ENCODE measurements around the gene DCC. TPM values are rescaled to one million over a fixed set of nuclear protein-coding genes. Genes with fewer than 3 reads are reported as not detected.
A peak's percentile ranks its signal among the peaks of the same experiment; 100 is the strongest.

The DCC gene
- total RNA-seq, 1 donor from 2014 or later: 5.6 TPM

DNA sequence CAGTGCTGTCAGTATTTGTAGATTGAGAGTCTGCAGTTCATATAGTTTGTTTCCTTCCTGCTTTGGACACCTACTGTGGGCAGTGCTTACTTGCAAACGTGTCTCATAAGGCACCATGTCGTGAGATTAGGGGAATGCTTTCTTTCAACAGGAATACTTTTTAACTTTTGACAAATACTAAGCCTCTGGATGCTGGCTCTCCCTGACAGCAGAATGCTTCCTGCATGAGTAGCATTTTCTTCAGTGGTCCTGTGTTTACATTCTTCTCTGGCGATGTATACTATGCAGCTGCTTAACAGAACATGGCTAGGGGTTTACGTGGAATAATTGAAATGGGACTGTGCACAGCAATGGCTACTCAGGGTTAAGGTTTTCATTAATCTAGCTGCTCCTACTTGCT, 1077.0 kb downstream of the DCC start:
- H3K9me3 Mint-ChIP-seq (ENCODE audit: unreplicated experiment): no peaks in the 10 kb centered on the region
- TF ChIP-seq, protein P1, sequence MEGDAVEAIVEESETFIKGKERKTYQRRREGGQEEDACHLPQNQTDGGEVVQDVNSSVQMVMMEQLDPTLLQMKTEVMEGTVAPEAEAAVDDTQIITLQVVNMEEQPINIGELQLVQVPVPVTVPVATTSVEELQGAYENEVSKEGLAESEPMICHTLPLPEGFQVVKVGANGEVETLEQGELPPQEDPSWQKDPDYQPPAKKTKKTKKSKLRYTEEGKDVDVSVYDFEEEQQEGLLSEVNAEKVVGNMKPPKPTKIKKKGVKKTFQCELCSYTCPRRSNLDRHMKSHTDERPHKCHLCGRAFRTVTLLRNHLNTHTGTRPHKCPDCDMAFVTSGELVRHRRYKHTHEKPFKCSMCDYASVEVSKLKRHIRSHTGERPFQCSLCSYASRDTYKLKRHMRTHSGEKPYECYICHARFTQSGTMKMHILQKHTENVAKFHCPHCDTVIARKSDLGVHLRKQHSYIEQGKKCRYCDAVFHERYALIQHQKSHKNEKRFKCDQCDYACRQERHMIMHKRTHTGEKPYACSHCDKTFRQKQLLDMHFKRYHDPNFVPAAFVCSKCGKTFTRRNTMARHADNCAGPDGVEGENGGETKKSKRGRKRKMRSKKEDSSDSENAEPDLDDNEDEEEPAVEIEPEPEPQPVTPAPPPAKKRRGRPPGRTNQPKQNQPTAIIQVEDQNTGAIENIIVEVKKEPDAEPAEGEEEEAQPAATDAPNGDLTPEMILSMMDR (IDR thresholded peaks at IDR 0.05; ENCODE audit: partially characterized antibody, unreplicated experiment): no peak
- H3K27ac Mint-ChIP-seq (ENCODE audit: unreplicated experiment): no peak overlapping the region
- H3K4me1 Mint-ChIP-seq (ENCODE audit: low read depth, unreplicated experiment): no peaks in the 10 kb centered on the region
- DNase-seq: no peak
- H3K27me3 Mint-ChIP-seq (ENCODE audit: unreplicated experiment): no peaks in the 10 kb centered on the region
- H3K36me3 Mint-ChIP-seq (ENCODE audit: unreplicated experiment): no peaks in the 10 kb centered on the region
- no peak overlapping the region for H3K4me3 Mint-ChIP-seq (ENCODE audit: unreplicated experiment)

DNA sequence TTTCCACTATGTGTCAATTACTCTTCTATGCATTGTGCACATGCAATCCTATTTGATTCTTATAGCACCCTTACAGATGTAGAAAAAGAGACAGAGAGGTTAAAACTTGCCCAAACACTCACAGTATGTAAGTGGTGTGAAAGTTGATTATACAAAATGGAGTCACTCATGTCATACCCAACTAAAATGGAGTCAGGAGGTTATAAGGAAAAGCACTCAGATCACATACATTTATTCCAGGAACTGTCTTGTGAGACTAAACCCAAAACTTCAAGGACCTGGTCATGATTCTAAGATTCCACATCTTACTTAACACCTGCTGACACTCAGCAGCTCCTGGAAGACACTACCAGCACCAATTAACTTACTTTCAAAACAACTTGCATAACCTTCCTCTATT, 1081.9 kb downstream of the DCC start:
- H3K9me3 Mint-ChIP-seq (ENCODE audit: unreplicated experiment): no peaks in the 10 kb centered on the region
- H3K27ac Mint-ChIP-seq (ENCODE audit: unreplicated experiment): no peak overlapping the region
- TF ChIP-seq, protein P1 (IDR thresholded peaks at IDR 0.05; ENCODE audit: partially characterized antibody, unreplicated experiment): no peak
- no peaks in the 10 kb centered on the region for H3K36me3 Mint-ChIP-seq (ENCODE audit: unreplicated experiment)
- H3K27me3 Mint-ChIP-seq (ENCODE audit: unreplicated experiment): peaks cover 1% of the 10 kb centered on the region
- peaks cover 4% of the 10 kb centered on the region for H3K4me1 Mint-ChIP-seq (ENCODE audit: low read depth, unreplicated experiment)
- DNase-seq: no peak
- no peak overlapping the region for H3K4me3 Mint-ChIP-seq (ENCODE audit: unreplicated experiment)

DNA sequence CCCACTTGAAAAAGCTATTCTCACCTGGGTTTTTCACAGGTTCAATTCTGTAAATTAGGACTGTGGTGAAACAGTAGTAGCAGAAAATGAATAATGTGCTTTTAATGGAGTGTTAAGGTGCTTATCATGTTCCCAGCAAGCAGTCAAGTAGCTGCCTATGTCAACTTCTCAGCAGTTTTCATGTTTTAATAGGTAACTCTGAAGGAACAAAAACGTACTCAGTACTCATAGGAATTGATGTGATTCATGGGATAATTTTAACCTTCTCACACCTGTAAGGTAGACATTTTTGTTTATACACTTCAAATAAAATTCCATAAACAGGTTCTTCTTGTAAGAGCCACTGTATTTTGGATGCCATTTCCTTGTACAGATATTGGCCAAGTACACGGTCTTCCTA, 1082.9 kb downstream of the DCC start:
- no peaks in the 10 kb centered on the region for H3K9me3 Mint-ChIP-seq (ENCODE audit: unreplicated experiment)
- H3K27me3 Mint-ChIP-seq (ENCODE audit: unreplicated experiment): peaks cover 1% of the 10 kb centered on the region
- H3K36me3 Mint-ChIP-seq (ENCODE audit: unreplicated experiment): no peaks in the 10 kb centered on the region
- TF ChIP-seq, protein P1 (IDR thresholded peaks at IDR 0.05; ENCODE audit: partially characterized antibody, unreplicated experiment): no peak
- no peak overlapping the region for H3K4me3 Mint-ChIP-seq (ENCODE audit: unreplicated experiment)
- no peak overlapping the region for H3K27ac Mint-ChIP-seq (ENCODE audit: unreplicated experiment)
- peaks cover 4% of the 10 kb centered on the region for H3K4me1 Mint-ChIP-seq (ENCODE audit: low read depth, unreplicated experiment)
- DNase-seq: no peak

DNA sequence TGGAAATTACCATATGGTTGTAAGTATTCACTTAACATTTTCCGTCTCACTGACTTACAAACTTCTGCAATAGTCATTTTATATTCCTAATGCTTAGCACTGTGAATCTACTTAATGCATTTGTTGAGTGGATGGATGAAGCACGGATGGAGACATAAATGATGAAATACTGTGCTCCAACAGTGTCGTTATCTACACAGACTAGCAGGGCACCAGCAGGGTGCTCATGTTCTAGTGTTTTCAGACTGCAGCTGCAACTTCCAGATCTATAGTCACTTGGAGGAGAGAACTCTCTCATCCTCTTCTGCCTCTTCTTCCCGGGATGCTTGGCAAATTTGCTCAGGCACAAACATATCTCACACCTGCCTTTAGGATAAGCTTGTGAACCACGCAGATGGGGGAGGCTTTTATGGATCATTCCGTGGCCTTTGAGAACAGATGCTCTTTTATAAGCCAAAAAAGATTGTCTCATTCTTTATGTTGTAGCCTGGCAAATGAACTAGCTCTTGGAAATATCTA, 1086.7 kb downstream of the DCC start:
- no peaks in the 10 kb centered on the region for H3K9me3 Mint-ChIP-seq (ENCODE audit: unreplicated experiment)

DNA sequence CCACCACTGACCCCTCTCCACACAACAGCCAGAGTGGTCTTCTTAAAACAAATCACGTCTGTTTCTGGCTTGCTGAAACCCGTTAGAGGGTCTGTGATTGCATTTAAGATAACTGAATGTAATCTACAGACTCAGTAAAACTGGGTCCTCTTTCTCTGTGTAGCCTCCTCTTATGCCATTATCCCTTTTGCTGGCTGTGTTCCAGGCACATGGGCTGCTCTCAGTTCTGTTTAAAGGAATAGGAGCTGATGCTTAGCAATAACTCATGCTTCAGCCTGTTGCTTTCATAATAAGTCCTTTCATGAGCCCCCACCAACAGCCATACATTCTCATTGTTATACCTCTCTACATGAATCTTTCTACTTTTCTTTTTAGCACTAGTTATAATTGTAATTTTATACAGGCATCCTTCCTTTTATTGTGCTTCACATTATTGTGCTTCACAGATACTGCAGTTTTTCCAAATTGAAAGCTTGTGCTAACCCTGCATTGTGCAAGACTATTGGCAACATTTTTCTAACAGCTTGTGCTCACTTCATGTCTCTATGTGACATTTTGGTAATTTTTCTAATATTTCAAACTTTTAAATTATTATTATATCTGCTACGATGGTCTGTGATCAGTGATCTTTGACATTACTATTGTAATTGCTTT, 1101.9 kb downstream of the DCC start:
- H3K9me3 Mint-ChIP-seq (ENCODE audit: unreplicated experiment): no peaks in the 10 kb centered on the region
- no peak for DNase-seq
- no peak overlapping the region for H3K4me3 Mint-ChIP-seq (ENCODE audit: unreplicated experiment)
- no peaks in the 10 kb centered on the region for H3K27me3 Mint-ChIP-seq (ENCODE audit: unreplicated experiment)
- H3K27ac Mint-ChIP-seq (ENCODE audit: unreplicated experiment): no peak overlapping the region
- H3K4me1 Mint-ChIP-seq (ENCODE audit: low read depth, unreplicated experiment): no peaks in the 10 kb centered on the region
- TF ChIP-seq, protein P1 (IDR thresholded peaks at IDR 0.05; ENCODE audit: partially characterized antibody, unreplicated experiment): no peak
- H3K36me3 Mint-ChIP-seq (ENCODE audit: unreplicated experiment): no peaks in the 10 kb centered on the region

More for the DNA sequence above, 1086.7 kb downstream of the DCC start:
- Mint-ChIP-seq H3K36me3 (ENCODE audit: unreplicated experiment) (no peaks in the 10 kb centered on the region), H3K4me3 (ENCODE audit: unreplicated experiment) (no peak overlapping the region), H3K27ac (ENCODE audit: unreplicated experiment) (peak overlapping the region; percentile 24), H3K27me3 (ENCODE audit: unreplicated experiment) (peaks cover 1% of the 10 kb centered on the region), H3K4me1 (ENCODE audit: low read depth, unreplicated experiment) (peaks cover 4% of the 10 kb centered on the region)
- DNase-seq: no peak
- TF ChIP-seq, protein P1 (IDR thresholded peaks at IDR 0.05; ENCODE audit: partially characterized antibody, unreplicated experiment): no peak
